GM19395 (cell line): Measurements from ENCODE around the gene PHF21A.
A peak's percentile ranks its signal among the peaks of the same experiment; 100 is the strongest.
"Not testable (repeated sequence)": the region's sequence is repeated elsewhere in the genome, so short reads cannot be mapped to it uniquely, and the experiment has no call there.

Experiments used
- ATAC-seq: cut with Tn5 transposase; IDR thresholded peaks from one replicate; pipeline ENCODE4 v1.9.1; 2021; ENCODE audit warnings: mild to moderate bottlenecking, moderate library complexity; ENCODE audit not compliant: unreplicated experiment

The PHF21A gene

GRCh38 chr11:45988921-45989320 is 132.3 kb downstream of the PHF21A start:
- ATAC-seq, result no peak

GRCh38 chr11:45985212-45985611 is 136.0 kb downstream of the PHF21A start:
- ATAC-seq, result no peak

- ATAC-seq, result no peak
These were observed 137.1 kb downstream of the PHF21A start for GRCh38 chr11:45984192-45984591.

GRCh38 chr11:45983471-45983845 is 137.8 kb downstream of the PHF21A start:
- no peak for ATAC-seq

- no peak for ATAC-seq
These were observed 138.4 kb downstream of the PHF21A start for GRCh38 chr11:45982656-45983470.

GRCh38 chr11:45981826-45982225 is 139.4 kb downstream of the PHF21A start:
- not testable (repeated sequence) for ATAC-seq

- no peak for ATAC-seq
These were observed 146.4 kb downstream of the PHF21A start for GRCh38 chr11:45974806-45975205.

GRCh38 chr11:45973601-45974000 is 147.7 kb downstream of the PHF21A start:
- no peak for ATAC-seq

- no peak for ATAC-seq
These were observed 152.4 kb downstream of the PHF21A start for GRCh38 chr11:45968901-45969300.

- no peak for ATAC-seq
These were observed 153.7 kb downstream of the PHF21A start for GRCh38 chr11:45967506-45967905.

- ATAC-seq, result peak; percentile 62
These were observed 156.3 kb downstream of the PHF21A start for GRCh38 chr11:45964911-45965389.

- no peak for ATAC-seq
These were observed 159.5 kb downstream of the PHF21A start for GRCh38 chr11:45961751-45962240.

- no peak for ATAC-seq
These were observed 160.7 kb downstream of the PHF21A start for GRCh38 chr11:45960387-45961095.

GRCh38 chr11:45959851-45960250 is 161.4 kb downstream of the PHF21A start:
- no peak for ATAC-seq

- no peak for ATAC-seq
These were observed 171.3 kb downstream of the PHF21A start for GRCh38 chr11:45949992-45950407.

GRCh38 chr11:45948356-45948755 is 172.9 kb downstream of the PHF21A start:
- no peak for ATAC-seq

GRCh38 chr11:45947885-45948284 is 173.4 kb downstream of the PHF21A start:
- no peak for ATAC-seq

GRCh38 chr11:45945397-45945999 is 175.8 kb downstream of the PHF21A start:
- no peak for ATAC-seq

GRCh38 chr11:45942381-45942780 is 178.9 kb downstream of the PHF21A start:
- ATAC-seq, result no peak

- ATAC-seq, result no peak
These were observed 180.0 kb downstream of the PHF21A start for GRCh38 chr11:45941285-45941684.

- no peak for ATAC-seq
These were observed 181.4 kb downstream of the PHF21A start for GRCh38 chr11:45939836-45940235.
